Endodermal cell (in vitro differentiated cells): ENCODE data around the gene ZC3H12C. TPM values are rescaled to one million over a fixed set of nuclear protein-coding genes. Genes with fewer than 3 reads are reported as not detected.
A peak's percentile ranks its signal among the peaks of the same experiment; 100 is the strongest.

ENCODE experiments used
- DNase-seq: peaks from one replicate; pipeline ENCODE4 v3.0.0-alpha.2; 2017
- H3K27ac ChIP-seq: 2 replicates; pipeline ENCODE4 v1.5.1; 2013; ENCODE audit warnings: mild to moderate bottlenecking, low read depth, low read length, moderate library complexity
- H3K27me3 ChIP-seq: 2 replicates; pipeline ENCODE4 v1.6.1; 2013; ENCODE audit warnings: mild to moderate bottlenecking, low read length, moderate library complexity; ENCODE audit not compliant: insufficient read depth, control insufficient read depth, poor library complexity, severe bottlenecking
- H3K36me3 ChIP-seq: 2 replicates; pipeline ENCODE4 v1.7.0; 2013; ENCODE audit warnings: mild to moderate bottlenecking, low read length, moderate library complexity; ENCODE audit not compliant: control insufficient read depth, insufficient read depth
- H3K4me1 ChIP-seq: one replicate; pipeline ENCODE4 v1.7.0; 2013; ENCODE audit warnings: low read length; ENCODE audit not compliant: control insufficient read depth, insufficient read depth
- H3K4me3 ChIP-seq: 2 replicates; pipeline ENCODE4 v1.5.1; 2013; ENCODE audit warnings: mild to moderate bottlenecking, low read length, moderate library complexity
- H3K9ac ChIP-seq: 2 replicates; pipeline ENCODE4 v1.6.1; 2013; ENCODE audit warnings: mild to moderate bottlenecking, low read length, moderate library complexity; ENCODE audit not compliant: poor library complexity, severe bottlenecking; ENCODE audit errors: extremely low read depth
- H3K9me3 ChIP-seq: 2 replicates; pipeline ENCODE4 v1.6.1; 2013; ENCODE audit warnings: mild to moderate bottlenecking, low read length, moderate library complexity; ENCODE audit not compliant: control insufficient read depth
- H3K27ac Mint-ChIP-seq: 2 replicates; pipeline ENCODE4 v1.8.0; 2020; ENCODE audit warnings: mixed read lengths
- H3K27me3 Mint-ChIP-seq: 2 replicates; pipeline ENCODE4 v1.8.0; 2021; ENCODE audit warnings: mild to moderate bottlenecking, mixed read lengths; ENCODE audit not compliant: insufficient read depth
- H3K36me3 Mint-ChIP-seq: 2 replicates; pipeline ENCODE4 v1.8.0; 2020; ENCODE audit warnings: low read depth, mixed read lengths
- H3K4me1 Mint-ChIP-seq: 2 replicates; pipeline ENCODE4 v1.8.0; 2020; ENCODE audit warnings: mixed read lengths
- H3K4me3 Mint-ChIP-seq: 2 replicates; pipeline ENCODE4 v1.8.0; 2020; ENCODE audit warnings: mild to moderate bottlenecking, moderate library complexity, mixed read lengths
- H3K9me3 Mint-ChIP-seq: 2 replicates; pipeline ENCODE4 v1.8.0; 2020; ENCODE audit warnings: mild to moderate bottlenecking, mixed read lengths
- CTCF ChIP-seq: fragments of 200-600 bp; sonication (generic); conservative IDR thresholded peaks from 2 replicates; pipeline ENCODE4 v1.5.0; 2021; ENCODE audit warnings: antibody characterized with exemption, mild to moderate bottlenecking
- WGBS, 2 experiments: methylation state at CpG; one replicate each; pipeline versions ENCODE4 v1.1.5 to v1.1.7; 2013; ENCODE audit warnings: missing lambda C conversion rate in 2 of 2, mixed read lengths in 1 of 2; ENCODE audit not compliant: insufficient coverage in 1 of 2, insufficient read length in 1 of 2; 5-methylcytosine and 5-hydroxymethylcytosine counted together
- total RNA-seq, 2 donors: library from RNA; stranded (reverse); fragmentation: NEBNext Ultra II Directional in 1 of 2; extraction: Animal tissue kit (Norgen Biotek cat#: 25700) in 1 of 2; gene quantifications; 2 replicates in 1 of 2; 3 replicates in 1 of 2; pipeline ENCODE4 v1.2.1, GENCODE V29; 2021

ZC3H12C gene
- total RNA-seq, 2 donors from 2014 or later: 4.1 to 5.6 TPM

- 83 to 99% methylated on average over 1 to 4 of the region's 5 CpGs for WGBS, 2 experiments
- peaks cover 2% of the 10 kb centered on the region for H3K4me1 Mint-ChIP-seq
- H3K4me1 ChIP-seq: no peaks in the 10 kb centered on the region
These were observed 4.3 kb downstream of the ZC3H12C start for GRCh38 chr11:110097459-110098012.

GRCh38 chr11:110098645-110099044 is 5.5 kb downstream of the ZC3H12C start:
- Mint-ChIP-seq H3K36me3 (peaks cover 10% of the 10 kb centered on the region), H3K4me3 (no peak overlapping the region), H3K27ac (no peak overlapping the region), H3K27me3 (peaks cover 16% of the 10 kb centered on the region), H3K9me3 (no peaks in the 10 kb centered on the region), H3K4me1 (peaks cover 2% of the 10 kb centered on the region)
- peaks cover 4% of the 10 kb centered on the region for H3K9me3 ChIP-seq
- no peak overlapping the region for H3K9ac ChIP-seq
- WGBS, 2 experiments: 60 to 85% methylated on average over 1 of the region's 1 CpG
- no peak for TF ChIP-seq CTCF
- no peak overlapping the region for H3K4me3 ChIP-seq
- no peak overlapping the region for H3K27ac ChIP-seq
- no peaks in the 10 kb centered on the region for H3K4me1 ChIP-seq
- no peak for DNase-seq
- H3K36me3 ChIP-seq: peaks cover 20% of the 10 kb centered on the region
- H3K27me3 ChIP-seq: no peaks in the 10 kb centered on the region

More at GRCh38 chr11:110097459-110098012, 4.3 kb downstream of the ZC3H12C start:
- Mint-ChIP-seq H3K36me3 (peaks cover 8% of the 10 kb centered on the region), H3K9me3 (no peaks in the 10 kb centered on the region), H3K4me3 (no peak overlapping the region), H3K27me3 (peaks cover 16% of the 10 kb centered on the region), H3K27ac (no peak overlapping the region)
- no peak overlapping the region for H3K4me3 ChIP-seq
- no peak for TF ChIP-seq CTCF
- no peak overlapping the region for H3K27ac ChIP-seq
- H3K36me3 ChIP-seq: peaks cover 13% of the 10 kb centered on the region
- no peaks in the 10 kb centered on the region for H3K9me3 ChIP-seq
- H3K9ac ChIP-seq: no peak overlapping the region
- no peaks in the 10 kb centered on the region for H3K27me3 ChIP-seq
- DNase-seq: no peak

DNA sequence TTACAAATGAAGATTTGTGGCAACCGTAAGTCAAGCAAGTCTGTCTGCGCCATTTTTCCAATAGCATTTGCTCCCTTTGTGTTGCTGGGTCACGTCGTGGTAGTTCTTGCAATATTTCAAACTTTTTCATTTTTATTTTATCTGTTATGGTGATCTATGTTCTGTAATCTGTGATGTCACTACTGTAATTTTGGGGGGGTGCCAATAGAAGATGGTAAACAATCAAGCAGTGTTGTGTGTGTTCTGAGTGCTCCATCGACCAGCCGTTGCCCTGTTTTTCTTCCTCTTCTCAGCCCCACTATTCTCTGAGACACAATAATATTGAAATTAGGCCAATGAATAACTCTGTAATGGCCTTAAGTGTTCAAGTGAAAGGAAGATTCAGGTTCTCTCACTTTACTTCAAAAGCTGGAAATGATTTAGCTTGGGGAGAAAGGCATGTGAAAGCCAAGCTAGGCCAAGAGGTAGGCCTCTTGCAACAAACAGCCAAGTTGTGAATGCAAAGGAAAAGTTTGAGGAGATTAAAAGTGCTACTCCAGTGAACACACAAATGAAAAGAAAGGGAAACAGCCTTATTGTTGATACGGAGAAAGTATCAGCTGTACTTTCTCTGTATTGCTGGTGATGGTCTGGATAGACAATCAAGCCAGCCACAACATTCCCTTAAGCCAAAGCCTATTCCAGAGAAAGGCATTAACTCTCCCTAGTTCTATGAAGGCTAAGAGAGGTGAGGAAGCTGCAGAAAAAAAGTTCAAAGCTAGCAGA is 7.5 kb downstream of the ZC3H12C start:
- 92 to 100% methylated on average over 2 to 5 of the region's 7 CpGs for WGBS, 2 experiments
- DNase-seq: no peak
- peaks cover 10% of the 10 kb centered on the region for H3K36me3 Mint-ChIP-seq

More for the DNA sequence above, 7.5 kb downstream of the ZC3H12C start:
- peaks cover 1% of the 10 kb centered on the region for H3K27me3 Mint-ChIP-seq
- no peak overlapping the region for H3K4me3 ChIP-seq
- peaks cover 4% of the 10 kb centered on the region for H3K9me3 ChIP-seq
- H3K4me1 Mint-ChIP-seq: no peaks in the 10 kb centered on the region
- peak overlapping the region; percentile 50 for H3K27ac Mint-ChIP-seq
- no peaks in the 10 kb centered on the region for H3K27me3 ChIP-seq
- no peak overlapping the region for H3K27ac ChIP-seq
- no peaks in the 10 kb centered on the region for H3K9me3 Mint-ChIP-seq
- no peak for TF ChIP-seq CTCF
- H3K4me1 ChIP-seq: no peaks in the 10 kb centered on the region
- no peak overlapping the region for H3K9ac ChIP-seq
- no peak overlapping the region for H3K4me3 Mint-ChIP-seq
- peaks cover 20% of the 10 kb centered on the region for H3K36me3 ChIP-seq
